ENCODE measurements around the gene AKT1.

Gene AKT1

DNA sequence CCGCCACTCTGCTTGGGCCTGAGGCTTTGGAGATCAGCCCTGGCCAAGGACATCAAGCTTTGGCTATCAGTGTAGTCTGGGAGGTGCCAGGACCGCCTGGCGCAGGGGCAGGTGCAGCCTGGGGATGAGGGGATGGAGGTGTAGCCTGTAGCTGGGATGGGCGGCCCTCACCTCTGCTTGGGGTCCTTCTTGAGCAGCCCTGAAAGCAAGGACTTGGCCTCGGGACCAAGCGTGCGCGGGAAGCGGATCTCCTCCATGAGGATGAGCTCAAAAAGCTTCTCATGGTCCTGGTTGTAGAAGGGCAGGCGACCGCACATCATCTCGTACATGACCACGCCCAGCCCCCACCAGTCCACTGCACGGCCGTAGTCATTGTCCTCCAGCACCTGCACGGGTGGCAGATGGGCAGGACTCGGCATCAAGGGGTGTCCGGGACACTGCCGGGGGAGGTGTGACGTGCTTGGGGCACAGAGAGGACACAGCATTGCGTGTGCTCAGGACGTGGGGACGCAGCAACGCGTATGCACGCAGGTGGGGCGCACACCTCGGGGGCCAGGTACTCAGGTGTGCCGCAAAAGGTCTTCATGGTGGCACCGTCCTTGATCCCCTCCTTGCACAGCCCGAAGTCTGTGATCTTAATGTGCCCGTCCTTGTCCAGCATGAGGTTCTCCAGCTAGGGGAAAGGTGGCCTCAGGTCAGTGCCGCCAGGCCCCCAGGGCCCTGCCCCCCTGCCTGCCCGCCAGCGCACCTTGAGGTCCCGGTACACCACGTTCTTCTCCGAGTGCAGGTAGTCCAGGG is 22.6 kb downstream of the AKT1 start:
- DNase-seq (ENCODE audit: low spot score), result no peak

DNA sequence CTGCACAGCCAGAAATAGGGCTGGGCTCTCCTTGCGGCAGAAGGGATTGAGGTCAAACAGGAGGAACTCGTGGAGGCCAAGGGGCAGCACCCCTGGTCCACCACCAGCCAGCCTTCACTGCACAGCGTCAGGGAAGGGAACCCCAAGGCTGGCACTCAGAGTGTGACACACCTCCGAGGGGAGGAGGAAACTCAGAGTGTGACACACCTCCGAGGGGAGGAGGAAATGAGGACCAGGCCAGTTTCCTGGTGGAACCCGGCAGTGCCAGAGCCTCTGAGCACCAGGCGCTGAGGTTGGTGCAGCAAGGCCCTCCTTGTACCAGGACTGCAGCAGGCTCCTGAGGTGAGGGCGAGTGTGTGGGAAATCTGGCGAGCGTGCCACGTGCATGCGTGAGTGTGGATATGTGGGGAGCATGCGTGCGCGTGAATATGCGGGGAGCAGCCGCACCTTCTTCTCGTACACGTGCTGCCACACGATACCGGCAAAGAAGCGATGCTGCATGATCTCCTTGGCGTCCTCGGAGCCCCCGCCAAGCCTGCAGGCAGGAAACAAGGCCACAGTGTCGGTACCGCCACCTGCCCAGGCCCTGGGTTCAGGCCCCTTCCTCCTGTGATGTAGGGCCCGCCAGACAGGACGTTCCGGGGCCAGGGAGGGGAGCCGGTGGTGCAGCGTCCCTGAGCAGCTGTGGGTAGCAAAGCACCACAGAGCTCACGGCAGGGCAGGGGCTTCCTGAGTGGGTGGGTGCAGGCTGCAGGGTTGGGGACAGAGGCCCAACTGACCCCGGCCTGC is 23.4 kb downstream of the AKT1 start:
- no peak for DNase-seq (ENCODE audit: low spot score)

DNA sequence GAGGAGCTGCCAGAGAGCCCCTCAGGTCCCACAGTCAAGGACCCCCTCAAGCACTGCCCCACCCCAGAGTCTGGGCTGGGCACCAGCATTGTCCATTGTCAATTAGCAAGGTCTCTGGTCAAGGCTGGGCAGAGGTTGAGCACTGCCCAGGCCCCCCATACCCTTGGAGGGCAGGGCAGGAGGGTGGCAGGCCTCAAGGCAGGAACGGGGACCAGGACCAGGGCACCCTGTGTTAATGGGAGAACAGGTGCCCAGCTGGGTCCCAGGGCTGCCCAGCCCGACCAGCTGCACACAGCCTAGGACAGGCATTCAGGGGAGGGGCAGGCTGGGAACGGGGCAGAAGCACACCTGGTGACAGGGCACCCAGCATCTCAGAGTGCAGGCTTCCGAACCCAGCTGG is 24.2 kb downstream of the AKT1 start:
- DNase-seq (ENCODE audit: low spot score), result no peak

DNA sequence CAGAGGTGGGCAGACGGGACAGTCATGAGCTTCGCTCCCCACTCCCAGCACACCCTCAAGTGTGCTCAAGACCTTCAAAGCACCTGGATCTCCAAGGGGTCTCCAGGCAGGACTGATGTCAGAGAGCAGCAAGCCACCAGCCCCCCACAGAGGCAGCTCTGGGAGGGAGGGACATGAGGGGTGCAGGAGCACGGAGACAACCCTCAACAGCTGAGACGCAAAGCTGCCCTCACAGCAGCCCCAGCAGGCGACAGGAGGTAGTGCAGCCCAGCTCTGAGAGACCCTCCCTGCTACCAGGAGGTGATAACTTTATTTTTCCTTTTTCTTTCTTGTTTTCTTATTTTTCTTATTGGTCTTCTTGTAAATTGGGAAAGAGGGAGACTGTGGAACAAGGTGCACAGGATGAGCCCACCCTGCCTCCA is 24.7 kb downstream of the AKT1 start:
- no peak for DNase-seq (ENCODE audit: low spot score)

DNA sequence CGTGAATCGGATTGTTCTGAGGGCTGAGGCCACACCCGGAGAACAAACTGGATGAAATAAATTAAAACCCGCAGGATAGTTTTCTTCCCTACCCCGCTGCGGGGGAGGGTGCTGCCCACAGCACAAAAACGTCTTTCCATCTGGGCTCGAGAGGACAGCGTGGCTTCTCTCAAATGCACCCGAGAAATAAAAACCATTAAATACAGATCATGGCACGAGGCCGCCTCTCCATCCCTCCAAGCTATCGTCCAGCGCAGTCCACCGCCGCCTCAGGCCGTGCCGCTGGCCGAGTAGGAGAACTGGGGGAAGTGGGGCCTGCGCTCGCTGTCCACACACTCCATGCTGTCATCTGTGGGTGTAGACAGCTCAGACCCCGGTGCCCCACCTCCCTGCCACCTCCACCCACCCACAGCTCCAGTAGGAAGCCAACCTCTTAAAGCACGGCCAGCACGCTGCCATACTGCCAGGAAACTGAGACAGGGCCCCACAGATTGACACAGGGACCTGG is 25.4 kb downstream of the AKT1 start:
- DNase-seq (ENCODE audit: low spot score), result no peak

DNA sequence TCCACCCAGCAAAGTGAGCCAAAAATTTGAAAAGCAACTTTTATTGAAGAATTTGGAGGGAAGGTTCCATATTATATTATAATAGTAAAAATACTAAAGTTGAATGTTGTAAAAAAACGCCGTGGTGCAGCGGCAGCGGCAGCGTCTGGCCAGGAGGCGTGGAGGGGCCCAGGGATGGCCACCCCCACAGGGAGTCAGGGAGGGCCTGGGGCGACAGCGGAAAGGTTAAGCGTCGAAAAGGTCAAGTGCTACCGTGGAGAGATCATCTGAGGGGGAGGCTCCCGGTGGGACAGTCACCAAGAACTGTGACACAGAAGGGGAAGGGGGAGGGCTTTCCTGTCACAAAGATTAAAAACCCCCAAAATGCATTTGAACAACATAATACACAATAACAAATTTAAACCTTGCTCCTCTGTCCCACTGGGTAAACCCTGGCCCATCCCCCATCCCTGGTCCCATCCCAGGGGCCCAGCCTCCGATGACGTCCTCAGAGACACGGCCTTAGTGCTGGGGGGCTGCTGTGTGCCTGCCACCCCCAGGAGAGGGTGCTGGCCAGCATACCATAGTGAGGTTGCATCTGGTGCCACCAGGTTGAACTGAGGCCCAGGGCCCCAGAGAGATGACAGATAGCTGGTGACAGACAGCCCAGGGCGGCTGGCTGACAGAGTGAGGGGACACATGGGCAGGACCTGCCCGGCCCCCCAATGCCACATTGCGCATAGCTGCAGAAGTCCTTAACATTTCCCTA is 26.1 kb downstream of the AKT1 start:
- DNase-seq (ENCODE audit: low spot score), result no peak

DNA sequence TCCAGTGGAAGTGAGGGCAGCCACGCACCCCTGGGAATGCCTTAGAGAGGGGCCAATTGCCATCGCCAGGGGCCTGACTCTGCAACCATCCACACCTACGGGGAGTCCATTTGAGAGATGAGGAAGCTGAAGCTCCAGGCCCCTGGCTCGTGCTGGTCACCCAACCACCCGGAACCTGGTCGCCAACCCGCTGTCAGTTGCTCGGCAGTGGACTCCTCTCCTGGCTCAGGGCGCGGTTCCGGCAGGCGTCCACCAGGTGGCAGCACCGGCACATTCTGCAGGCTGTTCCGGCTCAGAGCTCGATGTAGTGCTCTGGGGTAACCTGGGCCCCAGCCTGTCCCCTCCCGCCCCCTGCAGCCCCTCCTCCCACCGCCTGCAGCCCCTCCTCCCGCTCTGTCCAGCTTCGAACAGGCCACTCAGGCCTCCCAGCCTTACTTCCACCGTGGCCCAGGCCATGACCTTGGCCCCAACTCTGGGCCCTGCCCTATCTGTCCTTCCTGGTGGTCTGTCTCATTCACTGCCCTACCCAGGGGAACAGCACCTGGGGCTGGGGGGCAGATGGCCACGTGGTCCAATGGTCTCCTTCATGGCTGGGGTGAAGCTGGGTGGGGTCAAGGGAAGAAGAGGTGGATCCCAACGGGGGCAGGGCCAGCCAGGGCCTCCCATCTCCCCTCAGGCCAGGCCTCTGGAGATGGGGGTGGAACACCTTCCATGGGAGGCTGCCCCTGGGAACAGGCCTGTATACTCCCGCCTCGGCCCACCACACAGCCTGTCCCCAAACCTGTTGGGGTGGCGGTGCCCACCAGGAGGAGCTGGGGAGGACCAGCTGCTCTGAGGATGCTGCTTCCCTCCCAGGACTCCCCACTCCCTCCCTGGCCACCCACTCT is 26.9 kb downstream of the AKT1 start:
- DNase-seq (ENCODE audit: low spot score), result peak; percentile 92

DNA sequence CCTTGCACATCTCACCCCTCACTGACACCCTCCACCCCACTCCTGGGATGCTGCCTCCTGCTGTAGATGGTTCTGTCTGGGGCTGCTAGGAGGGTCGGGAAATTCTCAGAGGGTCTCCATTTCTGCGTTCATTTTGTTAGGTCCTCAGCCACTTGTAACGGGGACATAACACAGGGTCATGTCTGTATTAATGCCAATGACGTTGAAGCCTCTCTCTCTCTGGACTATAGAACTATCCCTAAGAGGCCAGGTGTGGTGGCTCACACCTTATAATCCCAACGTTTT is 28.0 kb downstream of the AKT1 start:
- no peak for DNase-seq (ENCODE audit: low spot score)

DNA sequence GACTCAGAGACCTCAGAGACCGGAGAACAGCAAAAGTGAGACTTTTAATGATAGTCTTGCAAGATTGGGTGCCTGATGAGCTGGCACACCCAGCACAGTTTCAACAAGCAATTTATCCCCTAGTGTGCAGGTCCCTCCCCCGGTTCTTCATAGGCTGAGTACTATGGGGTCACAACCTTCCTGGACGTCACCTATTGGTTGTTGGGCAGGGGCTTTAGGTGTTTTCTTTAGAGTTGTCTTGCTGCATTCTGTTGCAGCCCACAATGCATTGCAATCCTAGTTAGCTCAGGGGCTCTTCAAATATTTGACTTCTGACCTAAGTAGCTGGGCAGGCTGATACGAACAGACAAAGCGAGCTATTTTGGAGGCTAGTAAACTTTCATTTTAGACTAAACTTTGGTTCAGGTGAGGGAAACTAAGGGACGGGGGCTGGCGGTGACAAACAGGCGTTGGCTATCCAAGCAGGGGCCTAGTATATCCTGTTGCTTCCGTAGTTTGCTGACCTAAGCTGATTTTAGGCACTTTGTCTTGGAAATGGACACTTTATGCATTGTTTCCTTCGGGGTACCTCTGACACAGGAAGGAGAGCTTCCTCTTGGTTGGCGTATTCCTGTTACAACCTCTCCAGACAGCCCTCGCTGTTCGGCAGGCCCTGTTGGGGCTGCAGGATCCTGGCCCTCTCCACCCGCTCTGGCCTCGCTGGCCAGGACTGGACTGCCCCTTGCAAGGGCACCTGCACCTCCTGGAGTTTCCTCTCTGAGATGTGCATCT is 28.5 kb downstream of the AKT1 start:
- DNase-seq (ENCODE audit: low spot score), result no peak

DNA sequence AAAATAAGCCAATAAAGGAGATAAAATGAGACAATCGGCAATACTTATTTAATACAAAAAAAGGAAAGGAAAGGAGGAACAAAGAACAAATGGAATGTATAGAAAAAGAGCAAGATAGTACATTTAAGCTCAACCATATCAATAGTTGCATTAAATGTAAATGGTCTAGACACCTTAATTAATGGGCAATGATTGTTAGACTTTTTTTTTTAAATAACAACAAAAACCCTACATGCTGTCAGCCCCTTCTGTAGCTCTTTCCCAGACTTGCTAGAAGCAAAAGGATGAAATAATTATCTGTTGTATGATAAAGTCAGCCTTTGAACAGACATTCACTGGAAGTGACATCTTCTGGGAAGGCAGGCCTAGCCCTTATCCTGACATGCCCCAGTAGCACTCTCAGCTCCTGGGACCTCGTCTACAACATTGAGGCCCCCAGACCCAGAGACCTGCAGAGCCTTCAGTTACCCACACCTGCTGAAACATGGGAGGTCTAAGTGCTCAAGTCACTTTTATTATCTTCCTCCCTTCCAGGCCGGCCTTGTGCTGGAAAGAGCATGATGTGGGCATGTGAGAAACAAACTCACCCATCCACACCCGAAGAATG is 29.2 kb downstream of the AKT1 start:
- no peak for DNase-seq (ENCODE audit: low spot score)

DNA sequence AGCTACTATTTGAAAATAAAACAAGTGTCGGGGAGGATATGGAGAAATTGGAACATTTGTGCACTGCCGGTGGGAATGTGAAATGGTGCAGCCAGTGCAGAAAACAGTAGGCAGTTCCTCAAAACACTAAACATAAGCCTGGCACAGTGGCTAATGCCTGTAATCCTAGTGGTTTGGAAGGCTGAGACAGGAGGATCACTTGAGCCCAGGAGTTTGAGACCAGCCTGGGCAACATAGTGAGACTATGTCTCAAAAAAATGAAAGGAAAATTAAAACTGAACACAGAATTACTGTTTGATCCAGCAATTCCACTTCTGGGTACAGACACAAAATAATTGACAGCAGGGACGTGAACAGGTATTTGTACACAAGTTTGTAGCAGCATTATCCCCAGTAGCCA is 30.0 kb downstream of the AKT1 start:
- DNase-seq (ENCODE audit: low spot score), result no peak

DNA sequence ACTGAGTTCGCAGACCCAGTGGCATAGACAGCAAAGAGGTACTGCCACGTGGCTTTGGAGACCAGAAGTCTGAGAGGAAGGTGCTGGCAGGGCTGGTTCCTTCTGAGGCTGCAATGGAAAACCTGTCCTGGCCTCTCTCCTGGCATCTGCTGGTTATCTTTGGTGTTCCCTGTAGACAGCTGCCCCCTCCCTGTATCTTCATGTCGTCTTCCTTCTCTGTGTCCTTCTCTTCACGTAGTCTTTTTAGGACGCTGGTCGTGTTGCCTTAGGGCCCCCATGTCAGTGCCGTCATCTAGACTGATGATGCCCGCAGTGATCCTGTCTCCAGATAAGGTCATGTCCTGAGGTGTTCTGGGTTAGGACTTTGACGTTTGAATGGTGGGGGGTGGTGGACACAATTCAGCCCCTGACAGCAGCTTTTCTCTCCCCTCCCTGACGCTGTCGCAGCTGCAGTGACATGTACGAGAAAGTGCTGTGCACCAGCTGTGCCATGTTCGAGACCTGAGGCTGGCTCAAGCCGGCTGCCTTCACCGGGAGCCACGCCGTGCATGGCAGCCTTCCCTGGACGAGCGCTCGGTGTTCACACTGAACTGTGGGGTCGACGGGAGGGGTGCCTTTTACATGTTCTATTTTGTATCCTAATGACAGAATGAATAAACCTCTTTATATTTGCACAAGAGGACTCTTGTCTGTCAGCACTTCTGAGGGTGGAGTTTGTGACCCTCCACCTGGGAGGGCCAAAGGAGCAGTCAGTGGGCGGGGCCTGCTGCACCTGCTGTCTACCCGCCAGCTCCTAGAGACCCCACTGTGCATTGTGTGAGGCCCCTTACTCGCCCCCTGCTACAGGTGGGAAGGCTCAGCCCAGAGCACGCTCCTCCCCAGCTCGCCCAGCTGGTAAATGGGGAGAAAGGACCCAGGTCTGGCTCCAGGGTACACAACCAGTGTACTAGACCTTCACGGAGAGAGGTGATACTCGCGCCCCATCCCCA is 36.3 kb downstream of the AKT1 start:
- no peak for DNase-seq (ENCODE audit: low spot score)

DNA sequence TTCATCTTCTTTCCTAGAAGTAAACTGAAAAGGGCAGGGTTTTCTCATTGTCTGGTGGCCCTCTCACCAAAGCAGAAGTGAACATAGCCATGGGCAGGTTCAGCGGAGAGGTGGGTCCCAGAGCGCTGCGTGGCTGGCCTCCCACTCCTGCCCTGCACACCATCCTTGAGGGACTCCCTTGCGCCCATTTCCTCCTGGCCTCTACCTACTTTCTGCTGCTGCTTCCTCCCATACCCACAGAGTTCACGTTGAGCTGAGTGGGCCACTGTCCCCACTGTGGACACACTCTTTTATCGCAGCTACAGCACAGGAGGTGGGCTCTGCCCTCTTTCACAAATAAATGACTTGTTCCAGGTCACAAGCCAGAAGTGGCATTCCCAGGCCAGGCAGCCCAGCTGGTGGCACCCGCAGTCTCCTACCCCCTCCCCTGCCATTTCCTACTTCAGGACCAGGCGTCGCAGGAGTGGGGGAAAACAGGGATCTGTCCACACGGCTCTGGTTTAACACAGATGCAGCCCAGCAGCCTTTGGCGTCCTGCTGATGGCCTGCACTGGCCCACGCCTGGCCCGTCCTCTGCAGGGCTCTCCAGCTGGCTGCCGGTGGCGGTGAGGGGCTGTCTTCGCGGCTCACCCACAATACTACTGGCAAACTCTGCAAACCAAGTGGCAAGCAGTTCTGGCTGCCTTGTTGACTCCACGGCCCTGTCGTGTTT is 37.7 kb downstream of the AKT1 start:
- no peak for DNase-seq (ENCODE audit: low spot score)

DNA sequence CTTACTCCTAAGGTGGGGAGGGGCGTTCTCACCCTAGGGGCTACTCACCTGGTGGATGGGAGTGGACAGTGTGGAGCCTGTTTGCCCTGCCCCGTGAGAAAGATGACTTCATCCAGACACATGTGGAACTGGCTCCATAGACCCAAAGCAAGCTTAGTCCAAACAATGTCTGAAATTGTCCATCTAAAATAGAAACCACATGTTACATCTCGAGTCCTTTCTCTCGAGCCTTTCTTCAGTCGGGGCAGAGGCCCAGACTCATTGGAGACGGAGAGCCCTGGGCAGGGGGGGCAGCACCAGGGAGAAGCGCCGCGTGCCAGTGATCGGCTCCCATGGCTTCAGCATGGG is 38.3 kb downstream of the AKT1 start:
- DNase-seq (ENCODE audit: low spot score), result no peak

DNA sequence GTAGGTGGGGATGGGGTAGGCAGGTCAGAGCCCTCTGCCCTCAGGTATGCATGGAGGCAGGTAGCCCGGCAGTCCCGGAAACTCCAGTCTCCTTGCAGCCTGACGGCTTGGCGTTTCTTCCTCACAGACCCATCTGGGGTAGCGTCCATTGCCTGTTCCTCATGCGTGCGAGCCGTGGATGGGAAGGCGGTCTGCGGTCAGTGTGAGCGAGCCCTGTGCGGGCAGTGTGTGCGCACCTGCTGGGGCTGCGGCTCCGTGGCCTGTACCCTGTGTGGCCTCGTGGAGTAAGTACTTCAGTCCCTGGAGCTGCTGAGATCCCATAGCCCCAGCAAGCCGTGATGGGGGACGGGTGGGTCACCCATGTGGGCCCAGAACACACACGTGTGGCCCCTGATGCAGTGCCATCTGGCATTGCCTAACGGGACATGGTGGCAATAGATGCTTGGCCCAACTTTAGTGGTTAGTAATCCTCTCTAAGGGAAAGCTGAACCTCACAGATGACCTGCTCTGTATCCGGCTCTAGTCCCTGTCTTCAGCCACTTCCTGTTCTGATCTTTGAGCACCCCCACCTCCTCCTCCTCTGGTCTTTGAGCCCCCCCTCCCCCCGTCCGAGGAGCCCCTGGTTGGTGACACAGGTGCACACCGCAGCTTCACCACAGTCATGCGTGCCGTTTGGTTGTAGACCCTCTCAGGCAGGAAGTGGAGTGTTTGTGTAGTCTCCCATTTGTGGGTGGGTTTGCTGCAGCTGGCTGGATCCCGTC is 38.9 kb downstream of the AKT1 start:
- no peak for DNase-seq (ENCODE audit: low spot score)

DNA sequence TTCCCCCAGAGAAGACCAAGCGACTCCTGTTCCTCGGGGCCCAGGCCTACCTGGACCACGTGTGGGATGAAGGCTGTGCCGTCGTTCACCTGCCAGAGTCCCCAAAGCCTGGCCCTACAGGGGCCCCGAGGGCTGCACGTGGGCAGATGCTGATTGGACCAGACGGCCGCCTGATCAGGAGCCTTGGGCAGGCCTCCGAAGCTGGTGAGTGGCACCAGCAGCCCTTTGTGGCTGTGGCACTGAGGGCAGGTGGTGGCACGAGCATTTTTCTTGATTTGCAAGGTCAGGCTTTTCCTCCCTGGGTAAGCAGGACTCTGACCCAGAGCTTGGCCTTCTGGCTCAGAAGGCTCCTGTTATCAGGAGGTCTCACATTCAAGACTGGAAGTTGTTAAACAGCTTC is 39.9 kb downstream of the AKT1 start:
- no peak for DNase-seq (ENCODE audit: low spot score)

DNA sequence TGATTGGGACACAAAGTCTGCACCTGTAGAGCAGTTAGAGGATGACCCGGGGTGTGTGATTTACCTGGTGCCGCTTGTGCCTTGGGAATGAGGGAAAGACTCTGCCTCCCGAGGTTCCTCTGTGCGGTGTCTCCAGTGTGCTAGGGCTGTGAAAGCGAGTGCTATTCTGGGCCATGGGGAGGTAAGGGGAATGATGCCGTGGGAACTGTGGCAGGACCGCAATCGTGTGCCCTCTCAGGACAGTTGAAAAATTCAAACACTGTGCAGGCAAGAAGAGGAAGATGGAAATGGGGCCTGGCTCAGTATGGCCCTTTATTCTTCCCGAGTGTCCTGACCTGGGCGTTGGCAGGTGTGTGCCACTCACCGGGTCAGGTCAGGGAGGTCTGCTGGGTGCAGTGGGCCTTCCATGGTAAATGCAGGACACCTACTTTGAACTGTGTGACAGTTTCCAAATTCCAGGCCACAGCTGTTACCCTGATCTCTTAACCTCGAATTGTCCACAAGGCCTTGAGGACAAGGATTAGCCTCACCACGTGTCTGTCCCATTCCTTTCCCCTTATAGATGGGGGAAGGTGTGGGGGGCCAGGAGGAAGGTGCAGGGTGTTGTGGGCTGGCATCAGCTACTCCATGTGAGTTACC is 41.2 kb downstream of the AKT1 start:
- DNase-seq (ENCODE audit: low spot score), result no peak

All from activated CD4-positive, alpha-beta T cell treated with anti-CD3 and anti-CD28 coated beads, Interleukin-2, Interleukin-4, amounts not matched to agents 100 ng/mL and 50 ng/mL, durations not matched to agents 16 hours and 8 hours (primary cell).